GM23338 (cell line): Measurements from ENCODE around the gene ZNF644. TPM values are rescaled to one million over a fixed set of nuclear protein-coding genes. Genes with fewer than 3 reads are reported as not detected.
A peak's percentile ranks its signal among the peaks of the same experiment; 100 is the strongest.

Source experiments
- ATAC-seq: fragments of 200-7000 bp; cut with Tn5 transposase; 3 replicates; pipeline ENCODE4 v1.9.1; 2020
- DNase-seq: peaks from one replicate; pipeline ENCODE4 v3.0.0-alpha.2; 2015; ENCODE audit warnings: low spot score
- H2AFZ ChIP-seq: fragments of 200-600 bp; sonication (generic); 2 replicates; pipeline ENCODE4 v1.8.0; 2016; ENCODE audit warnings: antibody characterized with exemption, mild to moderate bottlenecking, moderate library complexity
- H3F3A ChIP-seq: fragments of 200-600 bp; sonication (generic); replicated peaks from 2 replicates; pipeline ENCODE4 v1.8.0; 2017; ENCODE audit warnings: antibody characterized with exemption, mixed run types, low read depth
- H3K27ac ChIP-seq: fragments of 200-600 bp; sonication (generic); 2 replicates; pipeline ENCODE4 v1.6.1; 2016; ENCODE audit warnings: low read depth
- H3K27me3 ChIP-seq: fragments of 200-600 bp; sonication (generic); 2 replicates; pipeline ENCODE4 v1.8.0; 2016; ENCODE audit warnings: mild to moderate bottlenecking, mixed run types, moderate library complexity; ENCODE audit not compliant: insufficient read depth
- H3K36me3 ChIP-seq: fragments of 200-600 bp; sonication (generic); 2 replicates; pipeline ENCODE4 v1.8.0; 2016; ENCODE audit warnings: mild to moderate bottlenecking; ENCODE audit not compliant: insufficient read depth
- H3K4me1 ChIP-seq: fragments of 200-600 bp; sonication (generic); 2 replicates; pipeline ENCODE4 v1.8.0; 2016; ENCODE audit warnings: mild to moderate bottlenecking, moderate library complexity; ENCODE audit not compliant: insufficient read depth
- H3K4me2 ChIP-seq: fragments of 200-600 bp; sonication (generic); 2 replicates; pipeline ENCODE4 v1.7.1; 2017; ENCODE audit warnings: mixed run types
- H3K4me3 ChIP-seq: fragments of 200-600 bp; sonication (generic); 2 replicates; pipeline ENCODE4 v1.6.1; 2016; ENCODE audit warnings: mixed run types
- H3K79me2 ChIP-seq: fragments of 200-600 bp; sonication (generic); replicated peaks from 2 replicates; pipeline ENCODE4 v1.8.0; 2017; ENCODE audit warnings: mild to moderate bottlenecking; ENCODE audit not compliant: insufficient read depth
- H3K9me2 ChIP-seq: fragments of 200-600 bp; sonication (generic); 2 replicates; pipeline ENCODE4 v1.8.0; 2017; ENCODE audit not compliant: insufficient read depth
- H4K20me1 ChIP-seq: fragments of 200-600 bp; sonication (generic); replicated peaks from 2 replicates; pipeline ENCODE4 v1.8.0; 2017; ENCODE audit warnings: mild to moderate bottlenecking; ENCODE audit not compliant: insufficient read depth
- H3K27ac Mint-ChIP-seq: 2 replicates; pipeline ENCODE4 v1.8.0; 2020; ENCODE audit warnings: inconsistent platforms, mild to moderate bottlenecking, moderate library complexity, mixed read lengths
- H3K27me3 Mint-ChIP-seq: 3 replicates; pipeline ENCODE4 v1.8.0; 2022; ENCODE audit warnings: low read depth, mild to moderate bottlenecking, moderate library complexity, mixed read lengths, inconsistent platforms; ENCODE audit not compliant: insufficient read depth, poor library complexity
- H3K36me3 Mint-ChIP-seq: 3 replicates; pipeline ENCODE4 v1.8.0; 2021; ENCODE audit warnings: low read depth, mild to moderate bottlenecking, inconsistent platforms, moderate library complexity, mixed read lengths
- H3K4me1 Mint-ChIP-seq: 3 replicates; pipeline ENCODE4 v1.8.0; 2020; ENCODE audit warnings: mild to moderate bottlenecking, inconsistent platforms, mixed read lengths
- H3K4me3 Mint-ChIP-seq: 3 replicates; pipeline ENCODE4 v1.8.0; 2021; ENCODE audit warnings: moderate library complexity, mild to moderate bottlenecking, inconsistent platforms, mixed read lengths
- H3K9me3 Mint-ChIP-seq: 3 replicates; pipeline ENCODE4 v1.8.0; 2020; ENCODE audit warnings: moderate library complexity, mild to moderate bottlenecking, inconsistent platforms, mixed read lengths
- CREB1 ChIP-seq: fragments of 250-450 bp; sonication (Bioruptor Pico); IDR thresholded peaks from 2 replicates; pipeline ENCODE4 v1.5.0; 2020; ENCODE audit warnings: low read depth, mild to moderate bottlenecking, moderate library complexity
- EZH2phosphoT487 ChIP-seq: fragments of 200-600 bp; sonication (generic); IDR thresholded peaks from one replicate; pipeline ENCODE4 v1.8.1; 2018; ENCODE audit warnings: antibody characterized with exemption; ENCODE audit not compliant: unreplicated experiment
- NANOG ChIP-seq: IDR thresholded peaks from 2 replicates; pipeline ENCODE4 v1.6.1; 2016; ENCODE audit warnings: antibody characterized with exemption, borderline replicate concordance
- POLR2AphosphoS5 ChIP-seq: IDR thresholded peaks from 2 replicates; pipeline ENCODE4 v1.6.1; 2016; ENCODE audit warnings: antibody characterized with exemption, low read depth
- STAT1 ChIP-seq: IDR thresholded peaks from one replicate; pipeline ENCODE4 v1.6.1; 2016; ENCODE audit warnings: antibody characterized with exemption; ENCODE audit not compliant: unreplicated experiment
- ZNF114 ChIP-seq: fragments of 250-450 bp; sonication (Bioruptor Pico); IDR thresholded peaks from 2 replicates; pipeline ENCODE4 v1.5.0; 2020; ENCODE audit warnings: mild to moderate bottlenecking, moderate library complexity
- ZNF331 ChIP-seq: fragments of 250-450 bp; sonication (Bioruptor Pico); IDR thresholded peaks from 2 replicates; pipeline ENCODE4 v1.5.0; 2020; ENCODE audit warnings: low read depth, mild to moderate bottlenecking, moderate library complexity
- long read RNA-seq: library from polyadenylated mRNA; unstranded; transcript quantifications from one replicate; pipeline ENCODE4 v2.0.0, GENCODE V29; 2020; ENCODE audit not compliant: unreplicated experiment
- polyA plus RNA-seq: library from polyadenylated mRNA; unstranded; fragments of >200 nt; fragmentation: Nextera tagmentation; extraction: Ambion mirVana; gene quantifications from 2 replicates; pipeline ENCODE4 v1.2.1, GENCODE V29; 2016
- total RNA-seq: library from RNA; depleted of rRNA; stranded (reverse); fragments of >200 nt; shearing (Covaris generic); gene quantifications from 2 replicates; pipeline ENCODE4 v1.2.3, GENCODE V29; 2014; rRNA removed
- TF ChIP-seq, protein P1 (sequence below): fragments of 250-450 bp; sonication (Bioruptor Pico); IDR thresholded peaks from 2 replicates; pipeline ENCODE4 v1.5.0; 2020; ENCODE audit warnings: mild to moderate bottlenecking, moderate library complexity
- TF ChIP-seq, protein P2 (sequence below): IDR thresholded peaks from 2 replicates; pipeline ENCODE4 v1.6.1; 2016; ENCODE audit warnings: antibody characterized with exemption
- TF ChIP-seq, protein P3 (sequence below): IDR thresholded peaks from one replicate; pipeline ENCODE4 v1.6.1; 2018; ENCODE audit warnings: antibody characterized with exemption; ENCODE audit not compliant: unreplicated experiment

Gene ZNF644
- total RNA-seq (103 and 112 TPM in 2 replicates), polyA plus RNA-seq (80.3 and 101 TPM in 2 replicates)
- long read RNA-seq, transcript ZNF644-211 (3 exons, 514 nt) = major isoform, 13 of 42 reads
- long read RNA-seq, partial matches to known transcripts = 11 of 42 reads
- long read RNA-seq, other reads (novel, unspliced or antisense) = 11 of 42 reads

DNA sequence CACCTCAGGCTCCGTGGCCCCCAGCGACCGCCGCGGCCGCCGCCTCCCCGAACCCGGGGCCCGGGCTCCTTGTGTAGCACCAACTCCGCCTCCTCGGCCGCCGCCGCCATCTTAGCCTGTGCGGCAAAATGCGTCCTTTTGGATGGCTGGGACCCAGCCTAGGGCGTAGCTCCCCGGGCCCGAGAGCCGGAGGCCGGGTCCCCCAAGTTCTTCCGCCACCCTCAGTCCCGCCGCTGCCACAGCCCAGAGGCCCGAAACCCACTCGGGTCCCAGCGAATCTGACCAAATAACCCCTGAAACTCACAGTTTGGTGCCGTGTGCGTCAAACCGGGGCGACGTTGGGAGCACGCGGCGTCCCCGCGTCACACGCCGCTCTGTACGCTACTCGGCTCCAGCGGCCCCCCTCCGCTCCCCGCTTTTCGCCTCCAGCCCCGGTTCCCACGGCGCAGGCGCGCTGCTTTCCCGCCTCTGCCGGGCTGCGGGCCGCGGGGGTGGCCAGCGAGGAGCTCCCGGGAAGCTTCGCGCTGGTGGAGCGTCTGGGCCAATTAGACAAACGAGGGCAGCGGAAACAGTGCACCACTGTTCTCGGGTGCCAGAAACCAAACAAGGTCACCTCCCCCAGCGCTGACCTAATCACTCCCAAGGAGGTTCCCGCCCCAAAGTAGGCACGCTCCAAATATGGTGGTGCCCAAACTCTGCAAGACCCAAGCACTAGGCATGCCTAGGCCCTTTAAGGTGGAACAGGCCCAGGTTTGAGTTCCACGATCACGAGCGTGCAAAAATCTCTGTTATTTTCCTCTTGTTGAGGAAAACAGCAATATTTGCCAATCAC is at the start of gene ZNF644:
Gene ZNF644 (minus strand): TSS at position 350 of the 832 bp plus-strand sequence. CDS start 39,682 bp downstream, outside the sequence.
- Histone ChIP-seq H3K36me3 (peaks cover 5% of the 10 kb centered on the region; the same call in 1 of the 2 replicates), H4K20me1 (0 out of 2 replicates have a peak, but pooled peaks cover 8% of the 10 kb centered on the region), H3K4me3 (peak within 1 kb of the TSS; percentile 71), H3K79me2 (peaks cover 43% of the 10 kb centered on the region), H2AFZ (peak within 1 kb of the TSS; percentile 48; the same call in 1 of the 2 replicates), H3F3A (peaks cover 8% of the 10 kb centered on the region; the same call in 1 of the 2 replicates), H3K9me2 (no peaks in the 10 kb centered on the region), H3K4me1 (peaks cover 21% of the 10 kb centered on the region), H3K27ac (peak within 1 kb of the TSS; percentile 100), H3K4me2 (peak within 1 kb of the TSS; percentile 80), H3K27me3 (no peaks in the 10 kb centered on the region)
- Mint-ChIP-seq H3K36me3 (peaks cover 41% of the 10 kb centered on the region), H3K27me3 (peaks cover 22% of the 10 kb centered on the region), H3K4me1 (peaks cover 35% of the 10 kb centered on the region), H3K27ac (peak within 1 kb of the TSS; percentile 100), H3K4me3 (peak within 1 kb of the TSS; percentile 98), H3K9me3 (peaks cover 20% of the 10 kb centered on the region)
- peak; percentile 75 for ATAC-seq
- TF ChIP-seq, protein P1, sequence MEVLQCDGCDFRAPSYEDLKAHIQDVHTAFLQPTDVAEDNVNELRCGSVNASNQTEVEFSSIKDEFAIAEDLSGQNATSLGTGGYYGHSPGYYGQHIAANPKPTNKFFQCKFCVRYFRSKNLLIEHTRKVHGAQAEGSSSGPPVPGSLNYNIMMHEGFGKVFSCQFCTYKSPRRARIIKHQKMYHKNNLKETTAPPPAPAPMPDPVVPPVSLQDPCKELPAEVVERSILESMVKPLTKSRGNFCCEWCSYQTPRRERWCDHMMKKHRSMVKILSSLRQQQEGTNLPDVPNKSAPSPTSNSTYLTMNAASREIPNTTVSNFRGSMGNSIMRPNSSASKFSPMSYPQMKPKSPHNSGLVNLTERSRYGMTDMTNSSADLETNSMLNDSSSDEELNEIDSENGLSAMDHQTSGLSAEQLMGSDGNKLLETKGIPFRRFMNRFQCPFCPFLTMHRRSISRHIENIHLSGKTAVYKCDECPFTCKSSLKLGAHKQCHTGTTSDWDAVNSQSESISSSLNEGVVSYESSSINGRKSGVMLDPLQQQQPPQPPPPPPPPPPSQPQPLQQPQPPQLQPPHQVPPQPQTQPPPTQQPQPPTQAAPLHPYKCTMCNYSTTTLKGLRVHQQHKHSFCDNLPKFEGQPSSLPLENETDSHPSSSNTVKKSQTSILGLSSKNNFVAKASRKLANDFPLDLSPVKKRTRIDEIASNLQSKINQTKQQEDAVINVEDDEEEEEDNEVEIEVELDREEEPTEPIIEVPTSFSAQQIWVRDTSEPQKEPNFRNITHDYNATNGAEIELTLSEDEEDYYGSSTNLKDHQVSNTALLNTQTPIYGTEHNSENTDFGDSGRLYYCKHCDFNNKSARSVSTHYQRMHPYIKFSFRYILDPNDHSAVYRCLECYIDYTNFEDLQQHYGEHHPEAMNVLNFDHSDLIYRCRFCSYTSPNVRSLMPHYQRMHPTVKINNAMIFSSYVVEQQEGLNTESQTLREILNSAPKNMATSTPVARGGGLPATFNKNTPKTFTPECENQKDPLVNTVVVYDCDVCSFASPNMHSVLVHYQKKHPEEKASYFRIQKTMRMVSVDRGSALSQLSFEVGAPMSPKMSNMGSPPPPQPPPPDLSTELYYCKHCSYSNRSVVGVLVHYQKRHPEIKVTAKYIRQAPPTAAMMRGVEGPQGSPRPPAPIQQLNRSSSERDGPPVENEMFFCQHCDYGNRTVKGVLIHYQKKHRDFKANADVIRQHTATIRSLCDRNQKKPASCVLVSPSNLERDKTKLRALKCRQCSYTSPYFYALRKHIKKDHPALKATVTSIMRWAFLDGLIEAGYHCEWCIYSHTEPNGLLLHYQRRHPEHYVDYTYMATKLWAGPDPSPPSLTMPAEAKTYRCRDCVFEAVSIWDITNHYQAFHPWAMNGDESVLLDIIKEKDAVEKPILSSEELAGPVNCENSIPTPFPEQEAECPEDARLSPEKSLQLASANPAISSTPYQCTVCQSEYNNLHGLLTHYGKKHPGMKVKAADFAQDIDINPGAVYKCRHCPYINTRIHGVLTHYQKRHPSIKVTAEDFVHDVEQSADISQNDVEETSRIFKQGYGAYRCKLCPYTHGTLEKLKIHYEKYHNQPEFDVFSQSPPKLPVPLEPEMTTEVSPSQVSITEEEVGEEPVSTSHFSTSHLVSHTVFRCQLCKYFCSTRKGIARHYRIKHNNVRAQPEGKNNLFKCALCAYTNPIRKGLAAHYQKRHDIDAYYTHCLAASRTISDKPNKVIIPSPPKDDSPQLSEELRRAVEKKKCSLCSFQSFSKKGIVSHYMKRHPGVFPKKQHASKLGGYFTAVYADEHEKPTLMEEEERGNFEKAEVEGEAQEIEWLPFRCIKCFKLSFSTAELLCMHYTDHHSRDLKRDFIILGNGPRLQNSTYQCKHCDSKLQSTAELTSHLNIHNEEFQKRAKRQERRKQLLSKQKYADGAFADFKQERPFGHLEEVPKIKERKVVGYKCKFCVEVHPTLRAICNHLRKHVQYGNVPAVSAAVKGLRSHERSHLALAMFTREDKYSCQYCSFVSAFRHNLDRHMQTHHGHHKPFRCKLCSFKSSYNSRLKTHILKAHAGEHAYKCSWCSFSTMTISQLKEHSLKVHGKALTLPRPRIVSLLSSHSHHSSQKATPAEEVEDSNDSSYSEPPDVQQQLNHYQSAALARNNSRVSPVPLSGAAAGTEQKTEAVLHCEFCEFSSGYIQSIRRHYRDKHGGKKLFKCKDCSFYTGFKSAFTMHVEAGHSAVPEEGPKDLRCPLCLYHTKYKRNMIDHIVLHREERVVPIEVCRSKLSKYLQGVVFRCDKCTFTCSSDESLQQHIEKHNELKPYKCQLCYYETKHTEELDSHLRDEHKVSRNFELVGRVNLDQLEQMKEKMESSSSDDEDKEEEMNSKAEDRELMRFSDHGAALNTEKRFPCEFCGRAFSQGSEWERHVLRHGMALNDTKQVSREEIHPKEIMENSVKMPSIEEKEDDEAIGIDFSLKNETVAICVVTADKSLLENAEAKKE = peak; percentile 60; the same call in 1 of the 2 replicates
- TF ChIP-seq STAT1 = no peak
- TF ChIP-seq, protein P2, sequence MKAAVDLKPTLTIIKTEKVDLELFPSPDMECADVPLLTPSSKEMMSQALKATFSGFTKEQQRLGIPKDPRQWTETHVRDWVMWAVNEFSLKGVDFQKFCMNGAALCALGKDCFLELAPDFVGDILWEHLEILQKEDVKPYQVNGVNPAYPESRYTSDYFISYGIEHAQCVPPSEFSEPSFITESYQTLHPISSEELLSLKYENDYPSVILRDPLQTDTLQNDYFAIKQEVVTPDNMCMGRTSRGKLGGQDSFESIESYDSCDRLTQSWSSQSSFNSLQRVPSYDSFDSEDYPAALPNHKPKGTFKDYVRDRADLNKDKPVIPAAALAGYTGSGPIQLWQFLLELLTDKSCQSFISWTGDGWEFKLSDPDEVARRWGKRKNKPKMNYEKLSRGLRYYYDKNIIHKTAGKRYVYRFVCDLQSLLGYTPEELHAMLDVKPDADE = 0 out of 2 replicates have a peak, but pooled peaks have one; percentile 24
- TF ChIP-seq ZNF114 (CRISPR knock-in tag) = 0 out of 2 replicates have a peak, but pooled peaks have one; percentile 39
- no peak for TF ChIP-seq EZH2phosphoT487
- no peak for TF ChIP-seq ZNF331 (CRISPR knock-in tag)
- no peak for TF ChIP-seq NANOG
- TF ChIP-seq, protein P3, sequence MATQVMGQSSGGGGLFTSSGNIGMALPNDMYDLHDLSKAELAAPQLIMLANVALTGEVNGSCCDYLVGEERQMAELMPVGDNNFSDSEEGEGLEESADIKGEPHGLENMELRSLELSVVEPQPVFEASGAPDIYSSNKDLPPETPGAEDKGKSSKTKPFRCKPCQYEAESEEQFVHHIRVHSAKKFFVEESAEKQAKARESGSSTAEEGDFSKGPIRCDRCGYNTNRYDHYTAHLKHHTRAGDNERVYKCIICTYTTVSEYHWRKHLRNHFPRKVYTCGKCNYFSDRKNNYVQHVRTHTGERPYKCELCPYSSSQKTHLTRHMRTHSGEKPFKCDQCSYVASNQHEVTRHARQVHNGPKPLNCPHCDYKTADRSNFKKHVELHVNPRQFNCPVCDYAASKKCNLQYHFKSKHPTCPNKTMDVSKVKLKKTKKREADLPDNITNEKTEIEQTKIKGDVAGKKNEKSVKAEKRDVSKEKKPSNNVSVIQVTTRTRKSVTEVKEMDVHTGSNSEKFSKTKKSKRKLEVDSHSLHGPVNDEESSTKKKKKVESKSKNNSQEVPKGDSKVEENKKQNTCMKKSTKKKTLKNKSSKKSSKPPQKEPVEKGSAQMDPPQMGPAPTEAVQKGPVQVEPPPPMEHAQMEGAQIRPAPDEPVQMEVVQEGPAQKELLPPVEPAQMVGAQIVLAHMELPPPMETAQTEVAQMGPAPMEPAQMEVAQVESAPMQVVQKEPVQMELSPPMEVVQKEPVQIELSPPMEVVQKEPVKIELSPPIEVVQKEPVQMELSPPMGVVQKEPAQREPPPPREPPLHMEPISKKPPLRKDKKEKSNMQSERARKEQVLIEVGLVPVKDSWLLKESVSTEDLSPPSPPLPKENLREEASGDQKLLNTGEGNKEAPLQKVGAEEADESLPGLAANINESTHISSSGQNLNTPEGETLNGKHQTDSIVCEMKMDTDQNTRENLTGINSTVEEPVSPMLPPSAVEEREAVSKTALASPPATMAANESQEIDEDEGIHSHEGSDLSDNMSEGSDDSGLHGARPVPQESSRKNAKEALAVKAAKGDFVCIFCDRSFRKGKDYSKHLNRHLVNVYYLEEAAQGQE = peak; percentile 27
- TF ChIP-seq POLR2AphosphoS5 = peak; percentile 68
- TF ChIP-seq CREB1 (CRISPR knock-in tag) = peak; percentile 90
- DNase-seq = peak; percentile 95
